ENCODE measurements around the gene TRMT2A.

TRMT2A gene

DNA sequence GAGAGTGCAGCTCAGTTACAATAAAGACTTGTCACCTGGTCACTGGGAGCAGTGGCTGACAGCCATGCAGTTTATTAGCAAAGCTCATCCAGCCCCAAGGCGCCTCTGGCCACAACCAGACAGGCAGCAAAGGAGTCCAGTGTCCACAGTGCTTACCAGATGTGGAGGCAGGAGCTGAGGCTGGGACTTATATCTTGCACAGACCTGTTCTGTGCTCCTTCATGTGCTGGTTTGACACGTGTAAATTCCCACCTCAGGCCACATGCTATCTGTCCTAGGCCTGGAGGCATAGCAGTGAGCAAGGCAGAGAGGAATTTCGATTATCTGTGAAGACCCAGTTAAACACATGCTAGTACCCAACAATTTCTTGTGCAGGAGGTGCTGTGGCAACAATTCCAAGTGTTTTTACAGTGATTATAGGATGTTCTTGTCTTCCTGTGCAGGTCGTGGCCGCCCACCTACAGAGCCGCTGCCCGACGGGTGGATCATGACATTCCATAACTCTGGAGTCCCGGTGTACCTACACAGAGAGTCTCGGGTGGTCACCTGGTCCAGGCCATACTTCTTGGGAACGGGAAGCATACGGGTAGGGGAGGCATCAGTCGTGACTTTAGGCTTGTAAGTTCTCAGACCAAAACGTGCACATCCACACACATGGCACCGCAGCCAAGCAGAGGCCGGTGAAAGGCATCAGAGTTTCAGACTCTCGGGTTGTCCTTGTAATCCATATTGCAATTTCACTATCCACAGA, 27.6 kb downstream of the TRMT2A start:
- Histone ChIP-seq H3K14ac (ENCODE audit: low read length in 2 of 2) (no peak overlapping the region), H4K91ac (ENCODE audit: low read length) (no peak overlapping the region), H3K23ac (ENCODE audit: low read length in 2 of 2) (no peak overlapping the region), H3K4me2 (ENCODE audit: low read length, poor library complexity, severe bottlenecking) (no peak overlapping the region), H3K4me1 (ENCODE audit: control insufficient read depth, insufficient read depth, low read depth, low read length) (peaks cover 12% of the 10 kb centered on the region), H3K79me1 (replicated peaks; ENCODE audit: low read length, poor library complexity, severe bottlenecking) (peaks cover 57% of the 10 kb centered on the region), H2AFZ (ENCODE audit: low read depth, low read length) (no peak overlapping the region), H3K36me3 (ENCODE audit: control insufficient read depth in 1 of 2, insufficient read depth in 2 of 2, low read depth in 1 of 2, low read length in 2 of 2) (peaks cover 85 to 86% of the 10 kb centered on the region in 2 experiments), H4K8ac (ENCODE audit: low read length) (no peak overlapping the region), H3K18ac (ENCODE audit: low read depth in 1 of 2, low read length in 2 of 2) (no peak overlapping the region), H3K4me3 (ENCODE audit: insufficient read depth in 1 of 2, low read depth in 1 of 2, low read length in 2 of 2) (no peak overlapping the region), H3K27me3 (ENCODE audit: control insufficient read depth in 1 of 2, insufficient read depth in 1 of 2, low read length in 2 of 2) (no peaks in the 10 kb centered on the region), H2BK15ac (ENCODE audit: low read depth, poor library complexity, severe bottlenecking) (no peak overlapping the region), H2BK12ac (ENCODE audit: low read length in 2 of 2) (no peak overlapping the region), H3K27ac (ENCODE audit: low read length, poor library complexity, severe bottlenecking) (no peak overlapping the region), H3K4ac (ENCODE audit: low read depth in 1 of 2, low read length in 2 of 2) (no peak overlapping the region), H2AK5ac (ENCODE audit: low read length, severe bottlenecking) (no peak overlapping the region), H2BK5ac (ENCODE audit: low read depth, low read length, poor library complexity, severe bottlenecking) (no peak overlapping the region), H3K9ac (ENCODE audit: low read length) (no peak overlapping the region), H2BK120ac (ENCODE audit: low read depth, low read length) (no peak overlapping the region), H3K9me3 (ENCODE audit: control insufficient read depth, low read length) (no peaks in the 10 kb centered on the region)
- no peak for DNase-seq
- WGBS: 99% methylated on average over 16 of the region's 17 CpGs

DNA sequence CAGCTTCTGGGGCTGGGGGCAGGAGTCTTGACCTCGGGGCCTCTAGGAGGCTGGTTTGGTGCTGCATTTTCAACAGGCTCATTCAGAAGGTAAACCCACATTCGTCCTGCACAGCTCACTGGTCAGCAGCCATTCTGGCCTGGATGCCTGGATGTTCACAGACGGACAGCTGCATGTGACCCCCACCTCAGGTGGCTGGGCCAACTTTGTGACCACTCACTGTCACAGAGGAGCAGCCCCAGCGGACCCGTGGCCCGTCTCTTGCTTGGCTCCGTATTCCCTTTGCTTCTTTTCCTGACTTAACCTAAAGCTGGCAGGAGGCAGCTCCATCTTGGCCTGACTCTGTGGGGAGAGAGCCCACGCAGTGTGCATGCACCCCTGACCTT, 28.8 kb downstream of the TRMT2A start:
- H3K27ac ChIP-seq (ENCODE audit: low read length, poor library complexity, severe bottlenecking): no peak overlapping the region
- no peak overlapping the region for H3K4ac ChIP-seq (ENCODE audit: low read depth in 1 of 2, low read length in 2 of 2)
- no peak overlapping the region for H3K23ac ChIP-seq (ENCODE audit: low read length in 2 of 2)
- DNase-seq: no peak
- H4K8ac ChIP-seq (ENCODE audit: low read length): no peak overlapping the region
- no peaks in the 10 kb centered on the region for H3K9me3 ChIP-seq (ENCODE audit: control insufficient read depth, low read length)
- no peak overlapping the region for H2AK5ac ChIP-seq (ENCODE audit: low read length, severe bottlenecking)
- no peak overlapping the region for H2BK5ac ChIP-seq (ENCODE audit: low read depth, low read length, poor library complexity, severe bottlenecking)
- no peak overlapping the region for H2BK15ac ChIP-seq (ENCODE audit: low read depth, poor library complexity, severe bottlenecking)
- no peaks in the 10 kb centered on the region for H3K27me3 ChIP-seq (ENCODE audit: control insufficient read depth in 1 of 2, insufficient read depth in 1 of 2, low read length in 2 of 2)
- no peak overlapping the region for H2AFZ ChIP-seq (ENCODE audit: low read depth, low read length)
- peaks cover 15% of the 10 kb centered on the region for H3K4me1 ChIP-seq (ENCODE audit: control insufficient read depth, insufficient read depth, low read depth, low read length)
- H3K36me3 ChIP-seq (ENCODE audit: control insufficient read depth in 1 of 2, insufficient read depth in 2 of 2, low read depth in 1 of 2, low read length in 2 of 2): peaks cover 75 to 76% of the 10 kb centered on the region in 2 experiments
- H3K18ac ChIP-seq (ENCODE audit: low read depth in 1 of 2, low read length in 2 of 2): no peak overlapping the region
- no peak overlapping the region for H3K4me2 ChIP-seq (ENCODE audit: low read length, poor library complexity, severe bottlenecking)
- H3K79me1 ChIP-seq (replicated peaks; ENCODE audit: low read length, poor library complexity, severe bottlenecking): peaks cover 46% of the 10 kb centered on the region
- H2BK12ac ChIP-seq (ENCODE audit: low read length in 2 of 2): no peak overlapping the region
- no peak overlapping the region for H3K4me3 ChIP-seq (ENCODE audit: insufficient read depth in 1 of 2, low read depth in 1 of 2, low read length in 2 of 2)
- no peak overlapping the region for H3K9ac ChIP-seq (ENCODE audit: low read length)
- no peak overlapping the region for H4K91ac ChIP-seq (ENCODE audit: low read length)
- WGBS: over 99% methylated on average over 8 of the region's 8 CpGs
- no peak overlapping the region for H3K14ac ChIP-seq (ENCODE audit: low read length in 2 of 2)
- H2BK120ac ChIP-seq (ENCODE audit: low read depth, low read length): no peak overlapping the region

DNA sequence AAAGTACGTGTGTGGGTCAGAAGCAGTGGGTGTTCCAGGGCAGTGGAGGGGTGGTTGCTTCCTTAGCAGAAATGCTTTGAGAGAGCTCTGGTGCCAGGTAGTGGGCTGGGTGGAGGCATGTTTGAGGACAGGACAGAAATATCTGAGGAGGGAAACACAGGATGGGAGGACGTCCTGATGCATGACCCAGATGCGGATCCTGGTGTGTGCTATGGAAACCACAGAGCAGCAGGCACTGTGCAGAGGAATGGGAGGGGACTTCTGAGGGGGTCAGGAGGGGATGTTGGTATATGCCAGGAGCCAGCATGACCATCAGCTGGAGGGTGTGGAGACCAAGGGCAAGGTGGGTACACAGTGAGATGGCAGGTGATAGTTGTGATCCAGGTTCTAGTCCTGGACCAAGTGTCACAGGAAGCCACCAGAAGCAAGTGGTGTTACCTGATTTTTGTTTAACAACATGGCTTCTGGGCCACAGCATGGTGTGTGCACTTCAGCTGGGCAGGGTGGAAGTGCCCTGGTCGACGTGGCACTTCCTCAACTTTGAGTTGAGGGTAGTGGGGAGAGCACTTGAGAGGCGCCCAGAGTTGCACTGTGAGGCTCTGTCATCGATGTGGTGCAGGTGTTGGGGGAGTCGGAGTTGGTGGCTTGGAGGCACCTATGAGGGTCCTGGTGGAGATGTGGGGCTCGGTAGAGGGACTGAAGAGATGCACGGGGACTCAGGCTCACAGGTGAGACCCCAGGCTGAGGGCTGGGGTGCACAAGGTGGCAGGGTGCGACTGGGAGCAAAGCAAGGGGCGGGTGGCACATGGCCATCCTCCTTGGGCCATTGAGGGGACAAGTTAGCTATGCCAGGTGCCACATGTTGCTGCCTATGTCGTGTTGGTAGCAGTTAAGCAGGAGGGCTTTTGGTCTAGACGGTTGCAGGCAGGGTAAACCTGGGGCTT, 29.4 kb downstream of the TRMT2A start:
- Histone ChIP-seq H3K4me2 (ENCODE audit: low read length, poor library complexity, severe bottlenecking) (no peak overlapping the region), H3K27ac (ENCODE audit: low read length, poor library complexity, severe bottlenecking) (no peak overlapping the region), H3K27me3 (ENCODE audit: control insufficient read depth in 1 of 2, insufficient read depth in 1 of 2, low read length in 2 of 2) (no peaks in the 10 kb centered on the region), H3K4me1 (ENCODE audit: control insufficient read depth, insufficient read depth, low read depth, low read length) (peaks cover 21% of the 10 kb centered on the region), H3K9me3 (ENCODE audit: control insufficient read depth, low read length) (no peaks in the 10 kb centered on the region), H3K23ac (ENCODE audit: low read length in 2 of 2) (no peak overlapping the region), H3K14ac (ENCODE audit: low read length in 2 of 2) (no peak overlapping the region), H2BK15ac (ENCODE audit: low read depth, poor library complexity, severe bottlenecking) (no peak overlapping the region), H3K18ac (ENCODE audit: low read depth in 1 of 2, low read length in 2 of 2) (no peak overlapping the region), H3K4me3 (ENCODE audit: insufficient read depth in 1 of 2, low read depth in 1 of 2, low read length in 2 of 2) (no peak overlapping the region), H3K4ac (ENCODE audit: low read depth in 1 of 2, low read length in 2 of 2) (no peak overlapping the region), H2BK12ac (ENCODE audit: low read length in 2 of 2) (no peak overlapping the region), H4K91ac (ENCODE audit: low read length) (no peak overlapping the region), H3K36me3 (ENCODE audit: control insufficient read depth in 1 of 2, insufficient read depth in 2 of 2, low read depth in 1 of 2, low read length in 2 of 2) (peaks cover 74 to 77% of the 10 kb centered on the region in 2 experiments), H3K79me1 (replicated peaks; ENCODE audit: low read length, poor library complexity, severe bottlenecking) (peaks cover 43% of the 10 kb centered on the region), H2AFZ (ENCODE audit: low read depth, low read length) (no peak overlapping the region), H2BK5ac (ENCODE audit: low read depth, low read length, poor library complexity, severe bottlenecking) (no peak overlapping the region), H2BK120ac (ENCODE audit: low read depth, low read length) (no peak overlapping the region), H2AK5ac (ENCODE audit: low read length, severe bottlenecking) (no peak overlapping the region), H4K8ac (ENCODE audit: low read length) (no peak overlapping the region), H3K9ac (ENCODE audit: low read length) (no peak overlapping the region)
- WGBS: 96% methylated on average over 14 of the region's 14 CpGs
- no peak for DNase-seq

DNA sequence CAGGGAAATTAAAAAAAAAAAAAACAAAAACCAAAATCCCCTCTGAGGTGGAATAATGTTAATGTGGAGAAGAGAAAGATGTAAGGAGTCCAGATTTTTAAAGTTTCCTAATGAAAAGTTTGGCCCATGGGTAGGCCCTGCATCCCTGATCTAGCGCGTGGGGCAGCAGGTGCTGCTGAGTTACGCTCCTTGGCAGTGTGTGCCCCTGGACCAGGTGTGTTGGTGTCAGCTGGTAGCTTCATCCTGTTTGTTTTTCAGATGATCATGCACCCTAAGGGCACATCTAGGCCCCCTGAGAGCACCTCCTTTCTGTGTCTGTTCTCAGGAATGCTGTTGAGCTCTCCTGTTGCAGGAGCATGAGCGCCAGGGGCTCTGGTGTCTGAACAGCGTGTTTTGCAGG, 30.3 kb downstream of the TRMT2A start:
- no peak overlapping the region for H4K91ac ChIP-seq (ENCODE audit: low read length)
- over 99% methylated on average over 5 of the region's 5 CpGs for WGBS
- no peak overlapping the region for H2BK5ac ChIP-seq (ENCODE audit: low read depth, low read length, poor library complexity, severe bottlenecking)
- H2BK15ac ChIP-seq (ENCODE audit: low read depth, poor library complexity, severe bottlenecking): no peak overlapping the region
- peaks cover 65 to 73% of the 10 kb centered on the region in 2 experiments for H3K36me3 ChIP-seq (ENCODE audit: control insufficient read depth in 1 of 2, insufficient read depth in 2 of 2, low read depth in 1 of 2, low read length in 2 of 2)
- no peak overlapping the region for H4K8ac ChIP-seq (ENCODE audit: low read length)
- no peak for DNase-seq
- no peak overlapping the region for H3K27ac ChIP-seq (ENCODE audit: low read length, poor library complexity, severe bottlenecking)
- H3K27me3 ChIP-seq (ENCODE audit: control insufficient read depth in 1 of 2, insufficient read depth in 1 of 2, low read length in 2 of 2): no peaks in the 10 kb centered on the region
- H3K4me2 ChIP-seq (ENCODE audit: low read length, poor library complexity, severe bottlenecking): no peak overlapping the region
- H3K4me3 ChIP-seq (ENCODE audit: insufficient read depth in 1 of 2, low read depth in 1 of 2, low read length in 2 of 2): no peak overlapping the region
- H2BK12ac ChIP-seq (ENCODE audit: low read length in 2 of 2): no peak overlapping the region
- H3K9me3 ChIP-seq (ENCODE audit: control insufficient read depth, low read length): no peaks in the 10 kb centered on the region
- peaks cover 37% of the 10 kb centered on the region for H3K79me1 ChIP-seq (replicated peaks; ENCODE audit: low read length, poor library complexity, severe bottlenecking)
- peaks cover 26% of the 10 kb centered on the region for H3K4me1 ChIP-seq (ENCODE audit: control insufficient read depth, insufficient read depth, low read depth, low read length)
- no peak overlapping the region for H3K9ac ChIP-seq (ENCODE audit: low read length)
- H2AFZ ChIP-seq (ENCODE audit: low read depth, low read length): no peak overlapping the region
- no peak overlapping the region for H3K4ac ChIP-seq (ENCODE audit: low read depth in 1 of 2, low read length in 2 of 2)
- H3K23ac ChIP-seq (ENCODE audit: low read length in 2 of 2): no peak overlapping the region
- no peak overlapping the region for H2AK5ac ChIP-seq (ENCODE audit: low read length, severe bottlenecking)
- no peak overlapping the region for H3K18ac ChIP-seq (ENCODE audit: low read depth in 1 of 2, low read length in 2 of 2)
- H2BK120ac ChIP-seq (ENCODE audit: low read depth, low read length): no peak overlapping the region
- no peak overlapping the region for H3K14ac ChIP-seq (ENCODE audit: low read length in 2 of 2)

Data from mesenchymal stem cell (in vitro differentiated cells and primary cell).